HG02571 (cell line): ENCODE measurements around the gene AGER.
"Not testable (repeated sequence)": the region's sequence is repeated elsewhere in the genome, so short reads cannot be mapped to it uniquely, and the experiment has no call there.

Experiments used
- ATAC-seq: cut with Tn5 transposase; IDR thresholded peaks from one replicate; pipeline ENCODE4 v1.9.1; 2021; ENCODE audit warnings: mild to moderate bottlenecking, moderate library complexity; ENCODE audit not compliant: unreplicated experiment

Gene AGER

DNA sequence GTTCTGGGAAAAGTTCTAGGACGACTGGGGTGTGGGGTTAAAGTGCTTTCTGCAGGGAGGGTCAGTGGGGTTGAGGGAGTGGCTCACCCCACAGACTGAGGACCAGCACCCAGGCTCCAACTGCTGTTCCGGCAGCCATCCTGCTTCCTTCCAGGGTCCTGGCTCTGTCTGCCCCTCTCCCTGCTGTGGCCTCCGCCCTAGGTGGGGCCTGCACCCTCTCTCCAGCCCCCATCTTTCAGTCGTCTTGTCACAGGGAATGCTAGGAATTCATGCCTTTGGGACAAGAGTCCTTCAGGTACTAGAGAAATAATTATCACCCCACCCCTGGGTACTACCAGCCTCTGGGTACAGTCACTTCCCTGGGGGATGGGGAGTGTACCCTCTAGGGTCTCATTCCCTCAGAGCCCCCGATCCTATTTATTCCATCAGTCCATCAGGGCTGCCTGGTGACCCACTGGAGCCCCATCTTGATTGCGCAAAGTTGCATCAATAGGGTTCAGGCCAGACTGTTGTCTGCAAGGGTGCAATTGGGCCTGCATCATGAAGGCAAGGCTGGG, at the start of gene AGER:
Gene AGER, minus strand, starts transcription at position 170 of the 557 bp plus-strand sequence. Its CDS starts 31 bp downstream, at position 139.
- no peak for ATAC-seq

DNA sequence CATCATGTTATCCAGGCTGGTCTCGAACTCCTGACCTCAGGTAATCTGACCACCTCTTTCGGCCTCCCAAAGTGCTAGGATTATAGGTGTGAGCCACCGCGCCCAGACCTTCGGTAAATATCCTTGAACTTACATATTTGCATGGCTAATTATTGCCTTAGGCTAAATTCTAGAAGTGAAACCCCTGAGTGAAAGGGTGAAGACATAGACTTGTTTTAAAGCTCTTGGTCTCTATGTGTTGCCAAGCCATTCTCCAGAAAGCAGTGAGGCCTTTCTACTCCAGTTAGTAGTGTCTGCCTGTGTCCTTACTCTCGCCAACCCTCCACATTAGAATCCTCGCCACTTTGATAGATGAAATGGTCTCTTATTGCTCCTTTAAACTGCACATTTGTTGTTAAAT, 42.4 kb upstream of the AGER start:
- ATAC-seq: no peak

DNA sequence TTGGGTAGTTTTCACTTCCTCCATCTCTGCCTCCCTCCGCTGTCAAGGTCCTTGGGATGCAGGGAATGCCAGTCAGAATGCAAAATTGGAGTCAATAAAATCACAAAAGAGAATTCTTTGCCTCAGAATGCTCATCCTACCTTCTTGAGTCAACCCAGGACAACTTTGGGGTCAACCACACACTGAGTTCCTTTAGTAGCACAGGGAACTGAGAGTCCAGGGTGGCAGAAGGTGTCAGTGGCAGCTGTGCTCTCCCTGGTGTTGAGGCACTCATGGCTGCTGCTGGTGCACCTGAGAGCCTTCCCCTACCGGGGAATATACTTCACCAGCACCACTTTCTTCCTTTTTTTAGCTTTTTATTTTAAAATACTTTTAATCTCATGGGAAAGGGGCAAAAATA, 40.6 kb upstream of the AGER start:
- ATAC-seq: no peak

DNA sequence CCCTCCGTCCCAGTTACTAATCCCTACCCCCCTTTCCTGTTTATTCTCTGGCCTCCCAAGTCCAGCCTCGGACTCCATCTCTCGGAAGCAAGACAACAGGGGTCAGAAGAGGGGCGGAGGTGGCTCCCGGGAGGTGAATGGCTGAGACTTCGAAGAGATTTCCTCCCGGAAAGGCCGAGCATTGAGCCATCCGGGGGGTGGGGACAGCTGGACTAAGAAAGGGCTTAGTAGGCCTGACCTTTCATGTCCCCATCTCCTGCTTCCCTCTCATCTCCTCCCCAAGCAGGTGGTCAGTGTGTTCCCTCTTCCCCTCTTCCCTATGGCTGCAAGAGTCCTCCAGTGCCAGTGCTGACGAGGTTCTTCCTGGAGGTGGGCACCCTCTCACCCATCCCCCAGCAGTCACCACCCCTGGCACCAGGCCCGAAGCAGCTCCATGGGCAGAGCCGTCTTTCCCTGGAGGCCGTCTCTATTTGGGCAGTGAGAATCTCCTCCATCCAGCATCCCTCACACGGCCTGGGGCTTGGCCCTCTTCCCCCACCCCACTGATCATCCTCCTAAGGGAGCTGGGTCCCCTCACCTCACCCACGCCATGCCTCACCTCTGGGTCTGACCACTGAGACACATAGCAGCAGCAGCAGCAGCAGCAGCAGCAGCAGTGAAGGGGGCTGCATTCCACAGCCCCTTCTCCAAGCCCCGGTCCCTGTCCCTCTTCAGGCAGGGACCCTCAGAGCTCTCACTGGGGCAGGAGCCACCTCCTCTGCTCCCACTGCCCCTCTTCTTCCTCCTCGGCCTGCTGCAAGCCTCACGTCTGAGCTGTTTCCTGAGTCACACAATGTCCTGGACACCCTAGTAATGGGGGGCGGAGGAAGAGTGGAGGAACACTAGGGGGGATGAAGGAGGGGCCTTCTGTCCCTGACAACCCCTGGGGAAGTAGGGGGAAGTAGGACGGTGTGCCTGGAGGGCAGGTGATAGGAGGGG, 39.5 kb upstream of the AGER start, which contains the start of gene NOTCH4:
Gene NOTCH4, minus strand, starts transcription at position 810 of the 978 bp plus-strand sequence. Its CDS starts 139 bp downstream, at position 671.
- no peak for ATAC-seq

DNA sequence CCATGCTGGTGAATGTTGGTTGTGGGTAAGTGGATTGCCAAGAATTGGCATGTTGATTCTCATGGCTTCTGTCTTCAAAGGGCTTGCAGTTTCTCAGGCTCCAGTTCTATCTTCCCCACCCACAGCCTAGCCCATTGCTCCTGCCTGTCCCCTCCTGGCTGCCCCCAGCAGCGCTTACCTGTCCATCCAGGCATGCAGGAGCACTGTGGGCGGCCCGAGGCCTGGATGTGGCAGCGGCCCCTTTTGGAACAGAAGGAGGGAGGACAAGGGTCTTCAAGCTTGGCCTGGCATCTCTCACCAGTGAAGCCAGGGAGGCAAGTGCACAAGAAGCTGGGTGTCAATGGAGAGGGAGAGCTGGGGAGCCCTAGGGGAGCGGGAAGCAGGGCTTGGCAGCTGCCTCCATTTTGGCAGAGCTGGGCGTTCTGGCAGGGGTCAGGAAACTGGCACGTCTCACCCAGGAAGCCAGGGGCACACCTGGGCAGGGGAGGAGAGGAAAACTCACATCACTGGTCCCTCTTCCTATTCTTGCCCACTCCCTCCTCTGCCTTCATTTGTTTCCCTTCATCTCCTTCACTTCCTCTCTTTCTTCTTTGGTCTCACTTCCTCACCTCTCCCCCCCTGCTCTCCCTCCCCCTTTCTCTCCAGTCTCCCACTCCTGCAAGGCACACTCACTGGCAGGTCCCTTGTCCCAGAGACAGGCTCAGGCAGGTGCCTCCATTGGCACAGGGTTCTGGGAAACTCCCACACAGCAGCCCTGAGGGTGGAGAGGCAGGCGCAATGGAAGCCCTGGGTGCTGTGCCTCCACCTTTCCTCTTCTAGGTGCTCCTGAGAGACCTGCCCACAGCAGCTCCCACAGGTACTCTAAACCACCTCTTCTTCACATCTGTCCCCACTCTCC, 38.5 kb upstream of the AGER start:
- ATAC-seq: no peak

DNA sequence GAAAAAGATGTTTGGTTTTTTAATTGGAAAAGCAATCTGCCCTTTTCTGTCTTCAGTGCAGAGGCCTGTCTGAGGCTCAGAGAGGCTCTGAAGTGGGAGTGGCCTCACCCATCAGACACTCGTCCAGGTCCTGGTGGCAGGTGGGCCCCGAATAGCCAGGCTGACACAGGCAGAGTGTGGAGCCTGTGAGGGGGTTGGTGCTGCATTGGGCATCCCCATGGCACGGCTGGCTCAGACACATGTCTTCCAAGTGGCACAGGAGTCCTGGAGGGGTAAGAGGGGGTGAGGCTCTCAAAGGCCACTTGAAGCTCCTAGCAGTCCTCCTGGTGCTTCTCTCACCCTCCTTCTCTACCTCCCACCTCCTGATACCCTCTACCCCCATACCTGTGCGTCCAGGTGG, 36.0 kb upstream of the AGER start:
- no peak for ATAC-seq

DNA sequence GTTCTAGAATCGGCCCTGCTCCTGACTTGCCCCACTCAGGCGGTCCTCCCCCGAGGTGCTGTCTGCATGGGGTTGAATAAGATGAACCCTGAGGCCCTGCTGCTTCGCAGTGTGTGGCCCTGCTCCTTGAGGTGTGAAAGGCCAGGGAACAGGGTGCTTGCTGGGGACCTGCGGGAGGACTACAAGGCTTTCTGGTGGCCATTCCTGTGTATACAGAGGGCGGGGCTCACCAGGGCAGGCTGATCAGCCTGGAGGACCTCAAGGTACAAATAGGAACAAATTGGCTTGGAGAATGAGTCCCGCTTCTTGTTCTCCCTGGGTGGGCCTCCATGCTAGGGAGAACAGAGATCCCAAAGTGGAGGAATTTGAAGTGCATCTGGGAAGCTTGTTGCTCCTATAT, 34.1 kb upstream of the AGER start:
- ATAC-seq: no peak

DNA sequence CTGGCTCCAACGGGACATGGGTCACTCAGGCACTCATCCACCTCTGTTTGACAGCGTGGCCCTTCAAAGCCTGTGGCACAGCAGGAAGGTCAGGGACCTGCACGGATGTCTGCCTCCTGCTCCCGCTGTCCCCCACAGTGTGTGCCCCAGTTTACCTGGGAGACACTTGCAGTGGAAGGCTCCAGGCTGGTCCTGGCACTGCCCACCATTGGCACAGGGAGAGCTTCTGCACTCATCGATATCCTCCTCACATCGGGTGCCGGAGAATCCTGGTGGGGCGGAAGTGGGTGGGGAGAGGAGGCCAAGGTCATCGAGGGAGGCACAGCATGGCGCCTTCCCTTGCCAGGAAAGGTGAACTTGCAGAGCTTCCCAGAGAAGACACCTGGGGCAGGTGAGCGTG, 32.9 kb upstream of the AGER start:
- ATAC-seq: no peak

DNA sequence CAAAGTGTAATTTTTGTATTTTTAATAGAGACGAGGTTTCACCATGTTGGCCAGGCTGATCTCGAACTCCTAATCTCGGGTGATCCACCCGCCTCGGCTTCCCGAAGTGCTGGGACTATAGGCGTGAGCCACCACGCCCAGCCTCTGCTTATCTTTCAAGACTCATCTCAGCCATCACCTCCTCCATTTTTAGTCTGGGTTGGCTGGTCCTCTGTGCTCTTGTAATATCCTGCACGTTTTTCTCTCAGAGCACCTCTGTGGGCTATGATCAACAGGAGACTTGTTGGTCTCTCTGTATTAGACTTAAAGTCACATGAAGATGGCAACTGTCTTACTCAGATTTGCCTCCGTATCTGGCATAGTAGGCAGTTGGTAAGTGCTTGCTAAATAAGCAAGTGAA, 32.2 kb upstream of the AGER start:
- no peak for ATAC-seq

DNA sequence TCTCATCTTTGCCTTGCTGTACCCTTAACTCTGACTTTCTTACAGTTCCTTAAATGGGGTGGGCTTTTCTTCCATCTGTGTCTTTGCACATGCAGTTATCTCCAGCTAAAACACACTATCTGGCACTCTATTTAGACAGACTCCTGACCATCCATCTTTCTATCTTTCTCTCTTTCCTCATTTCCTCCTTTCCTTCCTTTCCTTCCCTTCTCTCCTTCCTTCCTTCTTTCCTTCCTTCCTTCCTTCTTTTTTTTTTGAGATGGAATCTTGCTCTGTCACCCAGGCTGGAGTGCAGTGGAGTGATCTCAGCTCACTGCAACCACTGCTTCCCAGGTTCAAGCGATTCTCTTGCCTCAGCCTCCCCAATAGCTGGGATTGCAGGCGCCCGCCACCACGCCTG, 31.6 kb upstream of the AGER start:
- ATAC-seq: no peak

DNA sequence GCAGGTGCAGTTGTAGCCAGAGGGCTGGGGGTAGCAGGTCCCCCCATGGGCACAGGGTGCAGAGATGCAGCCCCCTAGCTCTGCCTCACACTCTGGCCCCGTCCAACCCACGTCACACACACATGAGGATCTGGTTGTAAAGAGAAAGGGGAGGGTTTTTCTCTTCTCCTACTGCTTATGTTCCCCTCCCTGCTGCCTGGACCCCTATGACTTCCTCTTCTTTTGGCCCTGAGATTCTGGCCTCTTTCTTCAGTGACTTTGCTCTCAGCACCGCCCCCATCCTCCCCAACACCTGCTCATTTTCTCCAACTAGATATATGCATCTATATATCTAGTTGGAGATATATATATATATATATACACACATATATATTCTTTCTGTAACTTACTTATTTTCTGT, 30.1 kb upstream of the AGER start:
- no peak for ATAC-seq

DNA sequence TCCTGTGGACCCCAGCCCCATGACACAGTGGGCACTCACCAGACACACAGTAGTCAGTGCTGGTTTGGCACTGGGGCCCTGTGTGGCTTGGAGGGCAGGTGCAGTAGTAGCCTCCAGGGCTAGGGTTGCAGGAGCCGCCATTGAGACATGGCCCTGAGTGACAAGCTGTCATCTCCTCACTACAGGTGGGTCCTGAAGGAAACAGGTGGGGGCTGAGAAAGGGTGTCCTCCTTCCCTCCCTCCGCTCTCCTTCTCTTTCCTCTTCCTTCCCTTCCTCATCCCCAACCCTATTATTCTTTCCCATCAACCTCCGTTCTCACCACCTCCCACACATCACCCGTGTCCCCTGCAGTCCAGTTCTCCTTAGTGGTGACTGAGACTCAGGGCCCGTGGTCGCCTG, 29.6 kb upstream of the AGER start:
- no peak for ATAC-seq

DNA sequence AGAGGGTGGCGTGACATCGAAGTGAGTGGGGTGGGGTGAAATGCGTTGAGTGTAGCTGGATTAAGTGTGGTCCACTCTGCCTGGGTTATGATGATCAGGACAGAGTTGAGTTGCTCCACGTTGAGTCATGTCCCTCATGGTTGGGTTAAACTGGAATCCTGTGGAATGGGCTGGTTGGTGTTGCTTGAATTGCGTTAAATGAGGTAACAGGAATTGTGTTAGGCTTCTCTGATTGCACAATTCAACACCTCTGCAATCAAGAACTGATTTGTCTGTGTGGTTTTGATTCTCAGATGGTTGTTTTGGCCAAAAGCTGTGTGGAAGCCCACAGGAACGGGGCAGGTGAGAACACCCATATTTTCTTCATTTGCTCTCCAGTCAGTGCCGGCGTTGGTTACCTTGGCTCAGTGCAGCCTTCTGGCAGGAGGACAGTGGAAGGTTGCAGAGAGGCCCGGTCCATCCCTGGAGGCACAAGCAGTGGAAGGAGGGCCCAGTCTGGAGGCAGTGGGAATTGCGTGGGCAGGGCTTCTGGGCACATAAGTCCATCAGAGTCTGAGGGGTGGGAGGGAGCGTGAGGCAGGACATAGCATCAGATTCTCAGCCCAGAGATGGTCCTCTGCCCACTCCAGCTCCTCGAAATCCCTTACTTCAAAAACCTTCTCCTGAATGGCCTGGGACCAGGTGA, 28.2 kb upstream of the AGER start:
- no peak for ATAC-seq

DNA sequence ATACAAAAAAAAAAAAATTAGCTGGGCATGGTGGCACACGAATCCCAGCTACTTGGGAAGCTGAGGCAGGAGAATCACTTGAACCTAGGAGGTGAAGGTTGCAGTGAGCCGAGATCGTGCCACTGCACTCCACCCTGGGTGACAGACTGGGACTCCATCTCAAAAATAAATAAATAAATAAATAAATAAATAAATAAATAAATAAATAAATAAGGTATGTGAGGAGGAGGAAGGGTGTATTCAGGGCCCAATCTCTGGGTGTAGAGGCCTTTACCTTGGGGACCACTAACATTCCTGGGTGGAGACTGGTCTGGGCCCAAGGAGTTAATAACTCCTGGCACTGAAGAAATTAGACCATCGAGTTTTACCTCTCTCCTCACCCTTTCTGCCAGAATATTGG, 27.4 kb upstream of the AGER start:
- ATAC-seq: not testable (repeated sequence)

DNA sequence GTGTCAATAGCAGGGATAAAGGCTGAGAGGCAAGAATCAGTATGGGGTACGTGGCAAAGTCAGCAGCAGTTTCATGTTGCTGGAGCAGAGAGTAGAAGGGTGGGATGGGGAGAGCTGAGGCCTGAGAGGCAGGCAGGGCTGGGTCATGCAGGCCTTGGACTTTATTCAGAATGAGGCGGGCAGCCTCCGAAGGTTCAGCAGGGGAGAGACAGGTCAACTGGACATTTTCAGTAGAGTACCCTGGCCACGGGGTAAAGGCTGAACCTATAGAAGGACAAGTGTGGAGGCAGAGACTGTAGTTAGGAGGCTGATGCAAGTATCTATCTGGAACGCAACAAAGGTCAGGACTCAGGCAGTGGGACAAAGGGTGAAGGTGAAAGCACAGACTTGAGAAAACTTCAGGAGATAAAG, 26.1 kb upstream of the AGER start:
- ATAC-seq: no peak

DNA sequence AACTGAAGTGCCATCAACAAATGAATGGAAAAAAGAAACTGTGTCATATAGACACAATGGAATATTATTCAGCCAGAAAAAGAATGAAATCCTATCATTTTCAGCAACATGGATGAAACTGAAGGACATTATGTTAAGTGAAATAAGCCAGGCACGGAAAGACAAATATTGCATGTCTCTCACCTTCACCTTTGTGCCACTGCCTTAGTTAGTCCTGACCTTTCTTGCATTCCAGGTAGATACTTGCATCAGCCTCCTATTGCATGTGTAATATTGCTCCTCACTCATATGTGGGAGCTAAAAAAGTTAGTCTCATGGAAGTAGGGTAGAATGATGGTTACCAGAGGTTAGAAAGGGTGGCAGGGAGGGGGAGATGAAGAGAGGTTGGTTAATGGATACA, 24.9 kb upstream of the AGER start:
- ATAC-seq: no peak

DNA sequence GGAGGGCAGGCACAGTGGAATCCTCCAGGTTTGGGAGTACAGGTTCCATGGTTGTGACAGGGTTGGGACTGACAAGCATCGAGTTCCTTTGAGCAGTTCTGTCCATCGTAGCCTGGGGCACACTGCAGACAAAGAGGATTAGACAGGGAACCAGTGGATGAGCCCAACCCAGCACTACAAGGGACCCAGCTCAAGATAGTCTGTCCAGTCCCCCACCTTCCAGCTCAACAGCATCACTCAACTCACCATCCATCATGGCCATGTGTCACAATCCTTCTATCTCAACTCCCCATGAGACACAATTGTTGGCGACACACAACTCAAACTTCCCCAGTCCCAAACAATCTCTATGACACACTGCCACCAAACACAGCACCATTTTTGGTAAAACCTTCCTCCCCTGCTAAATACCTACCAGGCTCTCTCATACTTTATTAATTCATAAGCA, 20.2 kb upstream of the AGER start:
- ATAC-seq: no peak

DNA sequence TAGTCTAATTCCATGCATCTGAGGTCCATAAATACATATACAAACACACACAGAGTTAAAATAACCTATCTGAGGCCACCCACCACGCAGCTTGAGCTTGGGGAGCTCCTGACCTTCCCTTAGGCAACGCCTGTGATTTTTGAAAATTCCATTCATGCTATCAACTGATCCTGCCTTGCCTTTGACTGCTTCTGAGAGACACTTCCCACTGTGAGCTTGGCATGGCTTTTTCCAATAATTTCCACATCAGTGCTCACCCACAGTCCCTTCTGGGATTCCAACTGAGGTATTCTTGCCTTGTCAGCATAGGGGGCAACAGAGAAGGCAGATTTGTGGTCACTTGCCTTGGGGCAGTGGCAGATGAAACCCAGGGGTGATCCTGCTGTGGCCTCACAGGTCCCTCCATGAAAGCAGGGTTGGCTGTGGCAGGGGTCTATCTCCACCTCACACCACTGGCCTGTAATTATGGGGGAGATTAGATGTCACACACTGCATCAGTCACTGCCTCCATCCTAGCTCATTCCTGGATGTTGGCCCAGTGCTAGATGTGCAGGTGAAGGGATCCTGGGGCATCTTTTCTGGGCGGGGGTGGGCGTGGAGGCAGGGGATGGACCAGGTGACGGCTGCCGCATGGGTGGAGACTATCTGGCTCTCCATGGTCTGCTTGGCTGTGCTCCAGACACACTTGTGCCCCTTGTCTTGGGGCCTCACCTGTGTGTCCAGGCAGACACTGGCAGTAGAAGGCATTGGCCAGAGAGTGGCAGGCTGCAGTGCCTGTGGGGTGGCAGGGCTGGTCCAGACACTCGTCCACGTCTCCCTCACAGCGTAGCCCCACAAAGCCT, 19.6 kb upstream of the AGER start:
- no peak for ATAC-seq

DNA sequence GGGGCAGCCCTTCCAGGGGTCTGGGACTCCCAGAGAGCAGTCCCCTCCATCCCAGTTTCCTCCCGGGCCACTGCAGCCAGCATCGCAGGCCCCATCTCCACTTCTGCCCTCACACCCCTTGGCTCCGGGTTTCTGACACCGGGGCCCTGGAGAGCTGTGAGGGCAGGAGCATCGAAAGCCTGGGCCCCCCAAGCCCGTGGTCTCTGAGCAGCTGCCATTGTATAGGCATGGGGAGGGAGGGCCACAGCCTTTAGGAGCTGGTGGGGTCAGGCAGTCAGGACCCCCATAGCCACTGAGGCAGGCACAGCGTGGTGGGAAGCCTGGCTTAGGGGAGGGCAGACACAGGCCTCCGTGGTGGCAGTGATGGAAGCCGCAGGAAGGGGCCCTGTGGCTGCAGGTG, 18.1 kb upstream of the AGER start:
- no peak for ATAC-seq
